ENCODE data around the gene CDK14.

The CDK14 gene

DNA sequence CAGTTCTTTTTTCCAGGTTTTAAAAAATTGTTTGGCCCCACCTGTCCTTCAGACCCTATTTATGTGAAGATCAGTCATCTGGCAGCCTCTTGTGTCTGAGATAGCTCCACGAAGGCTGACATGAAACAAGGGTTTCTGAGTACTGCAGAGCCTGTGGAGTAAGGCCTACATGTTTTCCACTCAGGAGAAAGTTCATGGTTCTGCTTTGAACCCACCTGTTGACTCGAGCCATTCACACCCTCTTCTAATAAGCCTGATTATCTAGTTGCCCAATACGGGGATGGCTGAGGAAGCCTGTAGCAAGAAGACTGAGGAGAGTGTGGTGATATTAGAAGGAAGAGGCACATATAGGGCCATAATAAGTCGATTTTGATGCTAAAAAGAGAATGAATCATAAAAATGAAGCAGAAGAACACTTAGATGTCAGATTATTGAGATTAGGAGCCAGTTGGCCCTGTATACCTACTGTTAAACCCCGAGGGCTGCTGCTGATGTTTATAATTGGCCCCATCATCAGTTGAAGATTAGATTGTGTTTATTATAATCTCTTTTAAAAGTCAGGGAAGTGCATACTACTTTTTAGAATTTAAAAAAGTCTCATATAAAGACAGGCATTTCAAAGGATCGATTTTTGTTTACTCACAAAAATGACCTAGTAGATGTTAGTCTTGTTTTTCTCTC, 109.4 kb downstream of the CDK14 start:
- no peak for TF ChIP-seq TCF12 (IDR thresholded peaks at IDR 0.05; ENCODE audit: low read depth)
- TF ChIP-seq, protein P1, sequence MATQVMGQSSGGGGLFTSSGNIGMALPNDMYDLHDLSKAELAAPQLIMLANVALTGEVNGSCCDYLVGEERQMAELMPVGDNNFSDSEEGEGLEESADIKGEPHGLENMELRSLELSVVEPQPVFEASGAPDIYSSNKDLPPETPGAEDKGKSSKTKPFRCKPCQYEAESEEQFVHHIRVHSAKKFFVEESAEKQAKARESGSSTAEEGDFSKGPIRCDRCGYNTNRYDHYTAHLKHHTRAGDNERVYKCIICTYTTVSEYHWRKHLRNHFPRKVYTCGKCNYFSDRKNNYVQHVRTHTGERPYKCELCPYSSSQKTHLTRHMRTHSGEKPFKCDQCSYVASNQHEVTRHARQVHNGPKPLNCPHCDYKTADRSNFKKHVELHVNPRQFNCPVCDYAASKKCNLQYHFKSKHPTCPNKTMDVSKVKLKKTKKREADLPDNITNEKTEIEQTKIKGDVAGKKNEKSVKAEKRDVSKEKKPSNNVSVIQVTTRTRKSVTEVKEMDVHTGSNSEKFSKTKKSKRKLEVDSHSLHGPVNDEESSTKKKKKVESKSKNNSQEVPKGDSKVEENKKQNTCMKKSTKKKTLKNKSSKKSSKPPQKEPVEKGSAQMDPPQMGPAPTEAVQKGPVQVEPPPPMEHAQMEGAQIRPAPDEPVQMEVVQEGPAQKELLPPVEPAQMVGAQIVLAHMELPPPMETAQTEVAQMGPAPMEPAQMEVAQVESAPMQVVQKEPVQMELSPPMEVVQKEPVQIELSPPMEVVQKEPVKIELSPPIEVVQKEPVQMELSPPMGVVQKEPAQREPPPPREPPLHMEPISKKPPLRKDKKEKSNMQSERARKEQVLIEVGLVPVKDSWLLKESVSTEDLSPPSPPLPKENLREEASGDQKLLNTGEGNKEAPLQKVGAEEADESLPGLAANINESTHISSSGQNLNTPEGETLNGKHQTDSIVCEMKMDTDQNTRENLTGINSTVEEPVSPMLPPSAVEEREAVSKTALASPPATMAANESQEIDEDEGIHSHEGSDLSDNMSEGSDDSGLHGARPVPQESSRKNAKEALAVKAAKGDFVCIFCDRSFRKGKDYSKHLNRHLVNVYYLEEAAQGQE (IDR thresholded peaks at IDR 0.05; ENCODE audit: low read depth), result no peak
- no peak for TF ChIP-seq TEAD4 (IDR thresholded peaks at IDR 0.05)
- no peak for TF ChIP-seq NFIC (IDR thresholded peaks at IDR 0.05)

DNA sequence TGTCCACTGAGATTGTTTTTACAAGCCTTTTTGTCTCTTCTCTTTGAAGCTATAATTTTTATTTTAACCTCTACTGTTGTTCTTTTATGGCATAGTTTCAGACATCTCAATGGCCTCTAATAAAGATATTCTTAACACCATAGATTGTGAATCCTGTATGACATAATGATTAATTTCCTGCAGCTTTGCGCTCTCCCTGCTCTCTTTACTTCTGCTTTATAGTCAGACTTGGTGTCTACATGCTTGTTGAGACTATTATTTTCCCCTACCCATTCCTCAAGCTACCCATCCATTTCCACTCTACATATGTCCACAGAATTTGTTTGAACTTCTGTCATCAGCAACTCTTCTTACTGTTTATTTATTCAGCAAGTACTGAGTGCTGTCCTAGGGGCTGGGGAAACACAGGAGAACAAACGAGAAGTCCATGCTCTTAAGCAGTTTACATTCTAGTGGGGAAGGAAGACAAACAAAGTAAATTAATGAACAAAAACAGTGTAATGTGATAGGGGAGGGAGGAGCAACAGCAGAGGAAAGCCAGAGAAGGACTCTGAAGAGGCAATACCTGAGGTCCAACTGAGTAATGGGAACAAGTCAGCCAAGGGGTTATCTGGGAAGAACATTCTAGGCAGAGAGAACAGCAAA, 110.1 kb downstream of the CDK14 start:
- no peak for TF ChIP-seq YY1 (IDR thresholded peaks at IDR 0.05; ENCODE audit: low read depth)
- TF ChIP-seq, protein P2, sequence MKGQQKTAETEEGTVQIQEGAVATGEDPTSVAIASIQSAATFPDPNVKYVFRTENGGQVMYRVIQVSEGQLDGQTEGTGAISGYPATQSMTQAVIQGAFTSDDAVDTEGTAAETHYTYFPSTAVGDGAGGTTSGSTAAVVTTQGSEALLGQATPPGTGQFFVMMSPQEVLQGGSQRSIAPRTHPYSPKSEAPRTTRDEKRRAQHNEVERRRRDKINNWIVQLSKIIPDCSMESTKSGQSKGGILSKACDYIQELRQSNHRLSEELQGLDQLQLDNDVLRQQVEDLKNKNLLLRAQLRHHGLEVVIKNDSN (IDR thresholded peaks at IDR 0.05), result no peak
- TF ChIP-seq EP300 (IDR thresholded peaks at IDR 0.05; ENCODE audit: borderline replicate concordance), result no peak
- TF ChIP-seq ZBTB7A (IDR thresholded peaks at IDR 0.05; ENCODE audit: low read depth), result no peak
- no peak for TF ChIP-seq CEBPB (IDR thresholded peaks at IDR 0.05)
- no peak for TF ChIP-seq FOXM1 (IDR thresholded peaks at IDR 0.05; ENCODE audit: borderline replicate concordance, low read depth)

DNA sequence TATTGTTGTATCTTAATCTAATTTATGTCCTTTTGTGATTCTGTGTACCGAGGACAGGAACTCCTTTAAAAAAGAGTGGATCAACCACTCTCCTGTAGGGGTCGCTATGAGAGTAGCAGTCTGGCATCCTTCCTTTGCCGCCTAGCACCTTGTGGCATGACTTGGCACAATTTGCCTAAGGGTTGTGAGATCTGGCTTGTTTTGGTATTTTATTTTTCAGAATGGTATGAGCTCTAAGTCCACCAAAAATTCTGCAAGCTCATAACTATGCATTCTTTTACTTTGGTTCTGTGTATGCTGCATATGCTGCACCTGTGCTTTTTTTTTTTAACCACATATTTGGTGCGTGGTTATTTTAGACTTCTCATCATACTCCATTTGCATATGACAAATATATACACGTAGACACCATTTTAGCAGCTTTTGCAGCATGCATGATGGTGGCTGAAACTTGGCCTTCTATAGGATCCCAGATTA, 112.8 kb downstream of the CDK14 start:
- no peak for TF ChIP-seq EP300 (IDR thresholded peaks at IDR 0.05; ENCODE audit: borderline replicate concordance)
- TF ChIP-seq, protein P3, sequence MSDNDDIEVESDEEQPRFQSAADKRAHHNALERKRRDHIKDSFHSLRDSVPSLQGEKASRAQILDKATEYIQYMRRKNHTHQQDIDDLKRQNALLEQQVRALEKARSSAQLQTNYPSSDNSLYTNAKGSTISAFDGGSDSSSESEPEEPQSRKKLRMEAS (IDR thresholded peaks at IDR 0.05), result peak; percentile 52
- TF ChIP-seq, protein P2 (IDR thresholded peaks at IDR 0.05), result no peak
- TF ChIP-seq FOXM1 (IDR thresholded peaks at IDR 0.05; ENCODE audit: borderline replicate concordance, low read depth), result no peak
- peak; percentile 80 for TF ChIP-seq RAD21 (IDR thresholded peaks at IDR 0.05; ENCODE audit: low read depth)

DNA sequence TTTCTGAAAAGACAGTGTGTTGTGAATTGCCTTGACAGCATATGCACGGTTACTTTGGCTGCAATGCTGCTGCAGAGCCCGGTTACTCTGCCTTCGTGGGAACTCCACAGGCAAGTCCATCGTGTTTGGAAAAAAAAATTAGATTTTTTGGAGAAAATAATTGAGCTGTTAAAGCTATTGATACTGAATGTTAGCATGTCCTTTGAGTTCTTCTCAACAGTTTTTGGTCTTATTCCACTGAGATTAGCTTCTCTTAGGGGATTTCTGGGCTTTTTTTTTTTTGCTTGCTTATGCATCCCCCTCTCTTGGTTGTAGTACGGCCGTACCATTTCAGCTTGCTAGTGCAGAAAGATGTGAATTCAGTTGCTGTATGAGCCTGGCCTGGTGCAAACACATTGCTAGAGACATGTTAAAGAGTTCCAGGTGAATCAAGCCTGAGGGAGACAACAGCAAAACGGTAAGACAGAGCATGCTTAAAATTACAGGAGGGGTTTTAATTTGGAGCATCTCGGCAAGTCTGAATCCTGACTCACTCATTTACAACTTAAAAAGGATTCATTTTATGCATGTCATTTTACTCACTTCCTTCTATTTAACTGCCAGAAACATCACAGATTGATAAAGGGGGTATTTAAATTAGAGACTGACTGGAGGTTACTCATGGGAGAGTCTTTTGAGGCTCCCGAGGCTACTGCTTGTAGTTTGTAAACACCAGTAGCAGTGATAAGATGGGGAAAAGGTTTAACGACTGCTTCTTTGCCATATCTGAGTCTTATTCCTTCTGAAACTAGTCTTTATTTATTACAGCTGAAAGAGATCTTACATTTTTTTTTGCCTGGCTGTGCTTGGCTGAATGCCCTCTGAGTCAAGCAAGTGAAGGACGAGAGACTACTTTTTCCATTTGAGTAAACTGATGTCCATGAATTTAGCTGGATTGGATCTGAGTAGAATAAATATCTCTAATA, 113.7 kb downstream of the CDK14 start:
- no peak for TF ChIP-seq ZBTB7A (IDR thresholded peaks at IDR 0.05; ENCODE audit: low read depth)
- TF ChIP-seq, protein P3 (IDR thresholded peaks at IDR 0.05), result no peak

DNA sequence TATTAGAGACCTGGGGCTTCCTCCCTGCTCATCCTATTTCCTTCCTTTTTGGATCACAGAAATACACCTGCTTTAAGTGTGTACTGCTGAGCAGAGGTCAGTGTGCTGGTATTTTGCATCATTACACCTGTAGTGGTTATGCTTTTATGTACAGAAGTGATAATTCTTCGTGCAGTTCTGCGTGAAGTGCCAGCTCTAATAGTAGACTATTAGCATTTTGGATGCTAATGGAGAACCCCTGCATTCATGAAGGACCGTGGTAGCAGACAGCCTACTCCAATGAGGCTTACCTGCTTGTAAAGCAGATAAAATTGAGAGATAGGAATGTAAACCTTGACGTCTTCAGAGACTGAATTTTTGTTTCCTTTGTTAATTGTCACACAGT, 114.3 kb downstream of the CDK14 start:
- TF ChIP-seq YY1 (IDR thresholded peaks at IDR 0.05; ENCODE audit: low read depth), result no peak
- TF ChIP-seq CREB1 (IDR thresholded peaks at IDR 0.05; ENCODE audit: low read depth), result no peak
- TF ChIP-seq FOXM1 (IDR thresholded peaks at IDR 0.05; ENCODE audit: borderline replicate concordance, low read depth), result no peak
- TF ChIP-seq EGR1 (IDR thresholded peaks at IDR 0.05), result no peak
- TF ChIP-seq EP300 (IDR thresholded peaks at IDR 0.05; ENCODE audit: borderline replicate concordance), result no peak
- TF ChIP-seq, protein P3 (IDR thresholded peaks at IDR 0.05), result no peak
- no peak for TF ChIP-seq RAD21 (IDR thresholded peaks at IDR 0.05; ENCODE audit: low read depth)
- TF ChIP-seq TAF1 (IDR thresholded peaks at IDR 0.05; ENCODE audit: low read depth), result no peak
- TF ChIP-seq NFIC (IDR thresholded peaks at IDR 0.05), result no peak
- TF ChIP-seq TCF12 (IDR thresholded peaks at IDR 0.05; ENCODE audit: low read depth), result no peak
- TF ChIP-seq, protein P2 (IDR thresholded peaks at IDR 0.05), result no peak
- TF ChIP-seq ZBTB7A (IDR thresholded peaks at IDR 0.05; ENCODE audit: low read depth), result no peak
- TF ChIP-seq TEAD4 (IDR thresholded peaks at IDR 0.05), result no peak
- TF ChIP-seq CEBPB (IDR thresholded peaks at IDR 0.05), result no peak
- TF ChIP-seq, protein P1 (IDR thresholded peaks at IDR 0.05; ENCODE audit: low read depth), result no peak
